GM15510 (cell line): ENCODE data around the gene KLK6.

ENCODE experiments used
- POLR2A ChIP-seq: IDR thresholded peaks from 3 replicates; pipeline ENCODE4 v1.6.1; 2011; ENCODE audit warnings: borderline replicate concordance; ENCODE audit not compliant: insufficient read length; ENCODE audit errors: extremely low read depth

Gene KLK6

DNA sequence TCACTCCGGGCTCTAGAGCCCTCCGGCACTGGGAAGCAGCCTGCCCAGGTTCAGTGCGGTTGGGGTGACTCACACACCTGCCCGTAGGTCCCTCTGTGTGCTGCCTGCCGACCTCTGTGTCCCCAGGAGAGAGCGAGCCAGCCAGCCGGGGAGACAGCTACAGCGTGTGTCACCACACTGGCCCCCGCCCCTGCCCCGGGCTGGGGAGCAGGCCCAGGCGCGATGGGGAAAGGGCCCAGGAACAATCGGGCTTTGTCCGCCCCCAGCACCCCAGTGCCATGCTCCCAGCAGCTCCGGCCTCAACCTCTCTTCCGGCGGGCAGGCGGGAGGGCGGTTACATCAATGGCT is at the start of gene KLK6:
Gene KLK6, minus strand, starts transcription at position 179 of the 348 bp plus-strand sequence. CDS start 1,487 bp downstream, outside the sequence.
- TF ChIP-seq POLR2A = no peak

DNA sequence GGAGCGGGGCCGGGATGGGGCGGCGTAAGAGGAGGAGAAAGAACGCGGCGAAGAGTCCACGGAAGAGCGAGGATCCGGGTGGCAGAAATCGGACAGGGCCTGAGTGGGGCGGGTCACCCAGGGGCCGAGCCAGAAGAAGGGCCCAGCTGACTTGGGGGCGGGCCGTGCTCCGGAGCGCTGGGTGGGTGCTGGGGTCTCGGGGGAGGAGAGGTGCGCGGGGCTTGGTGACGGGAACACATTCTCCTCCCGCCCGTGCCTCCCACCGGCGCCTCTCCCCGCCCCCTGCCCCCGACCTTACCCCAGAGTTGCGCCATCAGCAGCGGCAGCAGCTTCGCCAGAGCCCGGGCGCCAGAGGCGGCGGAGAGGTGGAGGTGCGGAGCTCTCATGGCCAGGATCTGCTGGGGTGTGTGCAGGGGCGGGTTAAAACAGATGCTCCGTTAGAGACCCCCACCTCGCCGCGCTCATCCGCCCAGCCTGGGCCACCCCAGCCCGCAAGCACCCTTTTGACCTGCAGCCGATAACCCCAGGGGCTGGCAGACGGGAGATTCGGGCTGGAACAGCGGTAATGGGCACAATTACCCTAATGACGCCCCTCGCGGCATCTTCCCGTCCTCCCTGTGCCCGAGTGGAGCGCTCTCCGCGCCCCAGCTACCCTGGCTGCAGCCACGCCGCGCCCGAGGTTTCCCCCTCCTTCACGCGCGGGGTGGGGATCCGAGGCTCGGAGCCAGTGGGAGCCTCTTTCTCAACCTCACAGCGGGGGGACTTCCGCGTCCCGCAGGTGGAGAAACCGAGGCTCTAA is 49.6 kb upstream of the KLK6 start:
- no peak for TF ChIP-seq POLR2A

DNA sequence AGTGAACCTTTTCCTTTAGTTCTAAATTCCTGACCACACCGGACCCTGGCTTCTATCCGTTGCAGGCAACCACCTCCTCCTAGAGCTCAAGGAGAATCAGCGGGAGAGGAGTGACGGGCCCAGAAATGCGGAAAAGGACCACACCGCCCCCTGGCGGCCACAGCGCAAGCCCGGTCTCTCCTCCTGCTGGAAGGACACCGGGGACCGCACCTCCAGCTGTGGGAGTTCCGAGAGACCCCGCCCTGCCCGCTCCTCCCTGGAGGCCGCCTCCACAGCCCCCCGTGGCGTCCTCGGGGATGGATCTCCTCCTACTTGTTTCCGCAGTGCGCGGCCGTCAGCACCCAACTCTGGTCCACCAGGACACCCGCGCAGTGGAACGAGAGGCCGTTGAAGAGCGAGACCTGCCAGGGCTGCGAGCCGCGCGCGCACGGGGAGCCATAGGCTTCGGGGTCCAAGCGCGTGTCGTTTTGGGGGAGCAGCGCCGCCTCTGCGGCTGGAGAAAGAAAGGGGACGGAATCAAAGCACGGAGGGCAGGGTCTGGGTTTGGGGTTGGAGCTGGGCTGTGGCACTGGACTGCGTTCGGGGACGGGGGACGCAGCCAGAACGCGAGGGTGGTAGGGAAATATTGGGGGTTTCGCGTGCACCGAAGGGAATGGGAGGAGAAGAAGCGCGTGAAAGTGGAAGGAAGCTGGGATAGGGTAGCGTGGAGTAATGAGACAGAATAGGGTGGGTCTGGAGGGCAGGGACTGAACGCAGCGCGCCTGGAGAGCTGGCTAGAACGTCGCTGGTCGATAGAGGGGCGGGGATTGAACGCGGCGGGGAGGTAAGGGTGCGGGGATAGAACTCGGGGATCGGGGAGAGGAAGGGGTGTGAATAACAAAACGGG is 47.6 kb upstream of the KLK6 start:
- no peak for TF ChIP-seq POLR2A

DNA sequence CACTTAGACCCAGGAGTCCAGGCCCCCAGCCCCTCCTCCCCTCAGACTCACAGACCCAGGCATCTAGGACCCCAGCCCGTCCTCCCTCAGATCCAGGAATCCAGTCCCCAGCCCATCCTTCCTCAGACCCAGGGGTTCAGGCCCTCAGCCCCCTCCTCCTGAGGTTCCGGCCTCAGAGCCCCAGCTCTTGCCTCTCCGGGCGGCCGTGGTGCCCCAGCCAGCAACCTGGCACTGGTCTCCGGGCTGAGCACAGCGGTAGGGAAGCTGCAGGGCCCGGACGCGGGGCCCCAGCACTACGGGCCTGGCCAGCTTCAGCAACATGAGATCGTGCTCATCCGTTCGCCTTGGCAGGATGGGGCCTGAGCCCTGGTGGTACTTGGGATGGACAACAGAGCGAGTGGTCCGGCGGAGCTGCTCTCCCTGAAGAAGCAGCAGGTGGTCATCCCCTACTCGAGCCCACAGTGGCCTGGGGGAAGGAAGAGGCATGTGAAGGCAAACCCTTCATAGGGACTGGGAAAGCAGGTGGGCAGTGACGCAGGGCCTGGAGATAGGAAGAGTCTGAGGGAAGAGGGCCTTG is 46.4 kb upstream of the KLK6 start:
- no peak for TF ChIP-seq POLR2A

DNA sequence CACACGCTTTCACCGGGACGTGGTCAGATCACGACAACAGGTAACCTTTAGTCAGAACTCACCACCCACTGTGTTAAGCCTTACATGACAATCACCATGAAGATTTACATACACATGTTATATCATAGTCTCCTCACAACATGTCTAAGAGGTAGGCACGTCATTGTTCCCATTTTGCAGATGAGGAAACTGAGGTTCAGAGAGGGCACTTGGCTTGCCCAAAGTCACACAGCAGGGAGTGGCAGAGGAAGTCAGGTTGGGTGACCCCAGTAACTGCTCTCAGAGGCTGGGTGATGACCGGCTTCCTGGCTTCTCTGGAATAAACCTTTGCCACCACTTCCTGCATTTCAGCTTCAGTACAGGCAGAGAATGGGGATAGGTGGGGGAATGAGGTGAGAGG is 44.9 kb upstream of the KLK6 start:
- TF ChIP-seq POLR2A = no peak

DNA sequence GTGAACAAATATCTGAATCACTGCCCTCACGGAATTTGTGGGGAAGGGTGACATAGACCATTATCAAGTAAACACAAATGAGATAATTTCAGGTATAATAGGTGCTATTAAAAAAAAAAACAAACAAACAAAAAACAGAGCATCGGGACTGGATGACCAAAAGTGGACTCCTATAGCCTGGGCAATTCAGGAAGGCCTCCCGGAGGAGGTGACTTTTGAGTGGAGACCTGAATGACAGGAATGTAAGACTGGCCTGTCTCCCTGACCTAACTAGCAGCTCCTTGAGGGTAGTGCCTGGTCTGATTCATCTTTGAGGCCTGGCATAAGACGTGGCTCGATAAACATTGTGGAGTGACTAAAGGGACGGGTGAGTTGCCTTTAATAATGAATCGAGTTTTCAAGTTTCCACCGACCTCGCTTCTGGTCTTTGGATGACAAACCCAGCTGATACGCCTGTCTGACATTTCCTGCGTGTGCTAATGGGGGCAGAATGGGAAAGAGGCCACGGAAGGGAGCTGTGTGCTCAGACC is 43.3 kb upstream of the KLK6 start:
- TF ChIP-seq POLR2A = no peak

DNA sequence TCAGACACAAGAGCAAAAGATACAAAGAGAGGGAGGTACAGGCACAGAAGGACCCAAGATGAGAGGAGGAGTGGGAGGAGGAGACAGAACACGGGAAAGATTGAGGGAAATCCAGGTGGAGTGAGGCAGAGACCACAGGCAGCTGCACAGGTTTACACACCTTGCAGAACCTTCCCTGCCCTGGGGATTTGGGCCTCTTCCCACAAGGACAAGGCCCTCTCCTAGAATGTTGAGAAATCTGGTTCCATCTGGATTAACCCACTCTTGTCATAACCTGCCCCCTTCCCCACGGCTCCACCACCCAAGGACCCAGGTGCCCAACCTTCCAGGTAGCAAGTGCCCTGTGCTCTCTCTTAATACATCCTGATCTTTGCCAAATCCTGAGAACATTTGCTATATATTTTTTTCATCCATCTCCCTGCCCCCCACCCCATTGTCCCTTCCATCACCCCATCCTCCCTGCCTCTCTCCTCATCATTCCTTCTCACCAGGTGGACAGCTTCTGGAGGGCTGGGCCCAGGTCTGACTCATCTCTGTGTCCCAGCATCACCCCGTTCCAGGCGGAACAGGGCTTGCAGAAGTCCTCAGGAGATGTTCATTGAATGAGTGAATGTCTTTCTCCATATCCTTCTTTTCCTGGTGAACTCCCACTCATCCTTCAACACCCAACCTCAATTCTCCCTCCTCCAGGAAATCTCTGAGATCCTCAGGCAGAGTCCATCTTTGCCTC is 40.8 kb upstream of the KLK6 start:
- no peak for TF ChIP-seq POLR2A

DNA sequence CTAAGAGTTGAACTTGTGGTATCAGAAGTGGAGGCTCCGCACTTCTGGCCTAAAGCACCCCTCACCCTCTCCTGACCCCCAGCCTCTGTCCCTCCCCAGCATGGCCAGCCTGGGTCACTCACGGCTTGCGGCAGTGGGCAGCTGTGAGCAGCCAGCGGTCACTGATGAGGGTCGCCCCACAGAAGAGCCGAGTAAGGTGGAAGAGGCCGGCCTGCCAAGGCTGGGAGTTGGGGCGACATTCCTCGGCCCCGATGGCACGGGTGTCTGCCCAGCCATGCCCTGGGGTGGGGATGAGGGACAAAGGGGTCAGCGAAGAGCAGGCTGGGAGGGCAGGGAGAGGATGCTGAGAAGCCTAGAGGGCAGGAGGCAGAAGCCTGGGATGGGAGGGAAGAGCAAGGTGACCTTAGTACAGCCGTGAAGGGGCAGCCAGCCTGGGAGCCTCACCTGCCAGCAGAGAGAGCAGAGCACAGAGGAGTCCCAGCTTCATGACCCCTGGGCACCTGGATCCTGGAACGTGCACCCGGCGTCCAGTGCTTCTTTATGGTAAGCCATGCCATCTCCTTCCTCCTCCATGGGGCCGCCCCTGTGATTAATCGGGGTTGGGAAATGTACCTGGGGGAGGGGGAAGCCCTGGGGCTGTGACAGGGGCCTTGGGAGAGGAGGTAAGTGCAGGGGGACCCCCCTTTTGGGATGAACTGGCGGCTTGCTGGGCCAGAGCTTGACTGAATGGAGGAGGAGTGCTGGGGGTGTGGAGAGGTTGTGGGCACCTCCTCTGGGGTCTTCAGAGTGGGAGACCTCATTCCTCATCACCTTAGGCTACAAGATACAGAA is 39.9 kb upstream of the KLK6 start:
- TF ChIP-seq POLR2A = no peak

DNA sequence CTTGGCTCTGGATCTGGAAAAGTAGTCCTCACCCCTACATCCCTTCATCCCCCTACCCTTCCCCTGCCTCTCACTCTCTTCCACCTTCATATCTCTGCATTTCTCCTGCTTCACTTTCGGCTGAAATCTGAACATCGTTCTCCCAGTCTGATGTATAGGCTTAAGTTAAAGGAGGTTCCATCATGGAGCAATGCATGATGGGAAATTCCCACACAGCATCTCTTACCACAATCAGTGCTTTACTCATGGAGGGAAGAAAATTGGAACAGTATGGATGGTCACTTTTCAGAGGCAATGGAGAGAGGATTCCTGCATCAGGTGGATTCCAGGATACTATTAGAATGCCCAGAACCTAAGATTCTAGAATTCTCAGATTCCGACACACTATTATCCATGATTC is 38.1 kb upstream of the KLK6 start:
- TF ChIP-seq POLR2A = no peak

DNA sequence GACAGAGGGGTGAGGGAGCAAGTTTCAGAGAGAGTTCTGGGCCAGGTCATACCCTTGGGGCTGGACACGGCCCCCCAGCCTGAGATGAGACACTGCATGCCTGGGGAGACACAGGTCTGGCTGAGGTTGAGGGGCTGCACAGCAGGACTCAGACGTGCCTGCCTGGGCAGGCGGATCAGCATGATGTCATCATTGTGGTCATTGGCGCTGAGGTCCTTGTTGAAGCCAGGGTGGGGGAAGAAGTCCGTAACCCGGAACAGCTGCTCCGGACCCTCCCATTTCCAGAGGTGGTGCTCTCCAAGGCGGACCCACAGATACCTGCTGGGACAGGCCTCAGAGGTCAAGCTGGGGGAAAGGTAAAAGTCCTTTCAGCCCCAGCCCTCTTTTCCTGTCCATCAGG is 37.0 kb upstream of the KLK6 start:
- TF ChIP-seq POLR2A = no peak

DNA sequence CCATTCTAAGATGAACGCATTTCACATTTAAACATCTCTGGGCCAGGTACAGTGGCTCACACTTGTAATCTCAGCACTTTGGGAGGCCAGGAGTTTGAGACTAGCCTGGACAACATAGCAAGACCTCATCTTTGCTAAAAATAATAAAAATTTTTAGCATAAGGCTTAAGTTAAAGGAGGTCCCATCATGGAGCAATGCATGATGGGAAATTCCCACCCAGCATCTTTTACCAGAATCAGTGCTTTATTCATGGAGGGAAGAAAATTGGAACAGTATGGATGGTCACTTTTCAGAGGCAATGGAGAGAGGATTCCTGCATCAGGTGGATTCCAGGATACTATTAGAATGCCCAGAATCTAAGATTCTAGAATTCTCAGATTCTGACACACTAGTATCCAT is 35.9 kb upstream of the KLK6 start:
- TF ChIP-seq POLR2A = no peak

DNA sequence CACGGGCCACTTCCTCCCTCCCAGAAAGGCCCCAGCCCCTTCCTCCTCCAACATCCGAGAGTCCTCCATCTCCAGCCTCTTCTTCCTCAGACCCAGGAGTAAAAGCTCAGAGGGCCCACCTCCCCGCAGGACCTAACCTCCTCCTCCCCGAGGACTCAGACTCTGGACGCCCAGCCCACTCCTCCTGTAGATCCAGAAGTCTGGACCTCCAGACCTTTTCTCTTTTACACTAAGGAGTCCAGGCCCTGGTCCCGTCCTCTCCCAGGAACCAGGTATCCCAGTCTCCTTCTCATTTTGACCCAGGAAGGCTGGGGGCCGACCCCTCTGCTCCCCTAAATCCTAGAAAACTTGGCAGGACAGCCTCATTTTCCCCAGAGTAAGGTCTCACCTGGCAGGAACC is 33.9 kb upstream of the KLK6 start:
- no peak for TF ChIP-seq POLR2A

DNA sequence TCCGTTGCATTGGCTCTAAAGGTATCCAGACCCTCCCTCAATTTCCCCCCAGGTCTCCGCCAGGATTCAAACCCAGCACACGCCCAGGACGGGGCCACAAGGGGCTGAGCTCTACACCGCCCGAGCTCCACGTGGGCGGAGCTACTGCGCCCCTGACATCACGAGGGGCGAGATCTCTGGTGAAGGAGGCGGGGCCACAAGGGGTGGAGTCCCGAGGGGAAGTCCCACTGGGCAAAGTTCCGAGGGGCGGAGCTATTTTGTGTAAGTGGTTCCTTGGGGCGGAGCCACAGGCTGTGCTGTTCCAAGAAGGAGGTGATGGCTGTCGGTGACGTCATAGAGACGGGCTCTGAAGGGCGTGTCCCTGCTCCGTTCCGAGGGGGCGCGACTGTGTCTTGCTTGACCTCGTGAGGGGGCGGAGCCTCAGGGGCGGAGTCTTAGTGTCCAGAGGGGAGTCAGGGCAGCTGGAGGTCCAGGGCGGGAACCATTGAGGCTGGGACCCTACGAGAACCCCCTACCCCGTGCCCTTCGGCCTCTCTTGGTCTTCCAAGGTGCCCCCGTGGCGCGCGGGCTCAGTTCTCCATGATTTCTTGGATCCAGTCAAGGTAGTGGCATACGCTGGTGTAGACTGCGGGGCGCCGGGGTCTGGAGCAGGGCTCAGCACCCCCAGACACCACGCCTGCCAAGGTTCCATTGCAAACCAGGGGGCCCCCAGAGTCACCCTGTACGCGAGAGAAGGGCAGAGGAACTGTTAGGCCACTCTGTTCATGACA is 33.3 kb upstream of the KLK6 start:
- TF ChIP-seq POLR2A = no peak
